Gastroesophageal sphincter (tissue), 3 donors: ENCODE data around the gene FOXO1.

Source experiments
- EP300 ChIP-seq: sonication (generic); formaldehyde crosslinking; IDR thresholded peaks from one replicate; pipeline ENCODE4 v1.6.1; 2017; ENCODE audit warnings: antibody characterized with exemption, mild to moderate bottlenecking
- POLR2A ChIP-seq, 2 donors: fragments of 450-650 bp; IDR thresholded peaks; one replicate each; pipeline ENCODE4 v1.6.1; 2017; ENCODE audit warnings: antibody characterized with exemption in 2 of 2, mild to moderate bottlenecking in 2 of 2, moderate library complexity in 1 of 2
- TF ChIP-seq, protein P1 (sequence below), 4 experiments: fragments of 200-600 bp in 2 of 4; fragments of 450-650 bp in 2 of 4; sonication (generic) in 1 of 4; IDR thresholded peaks; one replicate each; pipeline ENCODE4 v1.5.1; 2017 to 2019; ENCODE audit warnings: antibody characterized with exemption in 4 of 4, mild to moderate bottlenecking in 2 of 4, moderate library complexity in 2 of 4

DNA sequence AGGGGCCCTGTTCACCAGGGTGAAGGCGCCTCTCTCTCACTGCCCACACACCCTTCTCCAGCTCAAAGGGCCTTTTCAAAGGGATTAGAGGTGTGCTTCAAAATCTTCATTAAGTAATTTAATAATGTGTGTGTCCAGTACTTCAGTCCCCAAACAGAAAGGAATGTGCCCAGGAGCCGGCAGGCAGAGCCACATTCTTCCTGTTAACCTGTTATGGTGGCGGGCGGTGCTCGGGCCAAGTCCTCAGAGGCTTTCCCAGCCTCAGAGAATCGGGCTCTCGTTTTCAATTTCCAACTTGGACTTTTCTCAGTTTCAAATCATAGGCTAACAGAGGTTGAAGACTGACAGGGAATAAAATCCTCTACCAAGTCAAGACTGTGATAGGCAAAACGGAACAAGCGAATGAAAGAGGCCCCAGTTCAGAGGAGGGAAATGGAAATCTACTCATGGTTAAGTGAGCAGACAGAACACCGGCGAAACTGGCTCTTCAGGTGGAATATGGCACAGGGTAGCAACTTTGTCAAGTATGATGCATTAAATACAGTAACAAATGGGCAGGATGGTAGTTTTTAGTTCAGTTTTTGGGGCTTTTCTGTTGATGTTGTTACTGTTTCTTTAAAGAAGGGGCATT, 68.6 kb downstream of the FOXO1 start:
- no peak for TF ChIP-seq POLR2A (IDR thresholded peaks at IDR 0.05)
- TF ChIP-seq, protein P1, sequence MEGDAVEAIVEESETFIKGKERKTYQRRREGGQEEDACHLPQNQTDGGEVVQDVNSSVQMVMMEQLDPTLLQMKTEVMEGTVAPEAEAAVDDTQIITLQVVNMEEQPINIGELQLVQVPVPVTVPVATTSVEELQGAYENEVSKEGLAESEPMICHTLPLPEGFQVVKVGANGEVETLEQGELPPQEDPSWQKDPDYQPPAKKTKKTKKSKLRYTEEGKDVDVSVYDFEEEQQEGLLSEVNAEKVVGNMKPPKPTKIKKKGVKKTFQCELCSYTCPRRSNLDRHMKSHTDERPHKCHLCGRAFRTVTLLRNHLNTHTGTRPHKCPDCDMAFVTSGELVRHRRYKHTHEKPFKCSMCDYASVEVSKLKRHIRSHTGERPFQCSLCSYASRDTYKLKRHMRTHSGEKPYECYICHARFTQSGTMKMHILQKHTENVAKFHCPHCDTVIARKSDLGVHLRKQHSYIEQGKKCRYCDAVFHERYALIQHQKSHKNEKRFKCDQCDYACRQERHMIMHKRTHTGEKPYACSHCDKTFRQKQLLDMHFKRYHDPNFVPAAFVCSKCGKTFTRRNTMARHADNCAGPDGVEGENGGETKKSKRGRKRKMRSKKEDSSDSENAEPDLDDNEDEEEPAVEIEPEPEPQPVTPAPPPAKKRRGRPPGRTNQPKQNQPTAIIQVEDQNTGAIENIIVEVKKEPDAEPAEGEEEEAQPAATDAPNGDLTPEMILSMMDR (IDR thresholded peaks at IDR 0.05) = no peak
- TF ChIP-seq EP300 = no peak
